DMS153 treated with DMSO at 0.1 percent for 48 hours (cell line): ENCODE data around the gene EEF1AKMT1.

Experiments
- DNase-seq: peaks from one replicate; lab custom pipeline; 2025; ENCODE audit not compliant: unreplicated experiment; lab: John Stamatoyannopoulos, UW

EEF1AKMT1 gene

GRCh38 chr13:20773194-20774080 lies at the start of gene EEF1AKMT1:
EEF1AKMT1 (minus strand) TSS chr13:20773961; CDS start chr13:20757598, 16,363 bp downstream.
- DNase-seq: peak; percentile 83

- DNase-seq: no peak
These were observed 49.3 kb upstream of the EEF1AKMT1 start for GRCh38 chr13:20823071-20823470.

- no peak for DNase-seq
These were observed 48.6 kb upstream of the EEF1AKMT1 start for GRCh38 chr13:20822406-20822805.

GRCh38 chr13:20819715-20820114 lies 46.0 kb upstream of the EEF1AKMT1 start:
- no peak for DNase-seq

GRCh38 chr13:20815464-20815863 lies 41.7 kb upstream of the EEF1AKMT1 start:
- no peak for DNase-seq

GRCh38 chr13:20814224-20814910 lies 40.6 kb upstream of the EEF1AKMT1 start:
- DNase-seq: no peak

- DNase-seq: no peak
These were observed 39.1 kb upstream of the EEF1AKMT1 start for GRCh38 chr13:20812890-20813289.

GRCh38 chr13:20810808-20811207 lies 37.0 kb upstream of the EEF1AKMT1 start:
- DNase-seq: no peak

GRCh38 chr13:20808874-20809273 lies 35.1 kb upstream of the EEF1AKMT1 start:
- no peak for DNase-seq

GRCh38 chr13:20803180-20803965 lies 29.6 kb upstream of the EEF1AKMT1 start:
- DNase-seq: no peak

- DNase-seq: no peak
These were observed 27.9 kb upstream of the EEF1AKMT1 start for GRCh38 chr13:20801707-20802106.

GRCh38 chr13:20799726-20800416 lies 26.1 kb upstream of the EEF1AKMT1 start:
- no peak for DNase-seq

GRCh38 chr13:20798027-20798426 lies 24.3 kb upstream of the EEF1AKMT1 start:
- DNase-seq: no peak

- no peak for DNase-seq
These were observed 23.2 kb upstream of the EEF1AKMT1 start for GRCh38 chr13:20796791-20797508.

- no peak for DNase-seq
These were observed 15.9 kb upstream of the EEF1AKMT1 start for GRCh38 chr13:20789665-20790064.

GRCh38 chr13:20788312-20788711 lies 14.6 kb upstream of the EEF1AKMT1 start:
- DNase-seq: no peak

- no peak for DNase-seq
These were observed 13.4 kb upstream of the EEF1AKMT1 start for GRCh38 chr13:20787180-20787579.

- no peak for DNase-seq
These were observed 8.5 kb upstream of the EEF1AKMT1 start for GRCh38 chr13:20782116-20782708.

GRCh38 chr13:20780317-20780716 lies 6.6 kb upstream of the EEF1AKMT1 start:
- no peak for DNase-seq

GRCh38 chr13:20779405-20779804 lies 5.6 kb upstream of the EEF1AKMT1 start:
- no peak for DNase-seq
